Measurements from ENCODE around the gene NIPBL.

DNA sequence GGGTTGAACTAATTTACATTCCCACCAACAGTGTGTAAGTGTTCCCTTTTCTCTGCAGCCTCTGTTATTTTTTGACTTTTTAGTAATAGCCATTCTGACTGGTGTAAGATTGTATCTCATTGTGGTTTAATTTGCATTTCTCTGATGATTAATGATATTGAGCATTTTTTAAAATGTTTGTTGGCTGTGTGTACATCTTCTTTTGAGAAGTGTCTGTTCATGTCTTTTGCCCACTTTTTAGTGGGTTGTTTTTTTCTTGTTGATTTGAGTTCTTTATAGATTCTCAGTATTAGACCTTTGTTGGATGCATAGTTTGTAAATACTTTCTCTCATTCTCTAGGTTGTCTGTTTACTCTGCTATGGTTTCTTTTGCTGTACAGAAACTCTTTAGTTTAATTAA lies 101.6 kb downstream of the NIPBL start:
- TF ChIP-seq, protein P1, sequence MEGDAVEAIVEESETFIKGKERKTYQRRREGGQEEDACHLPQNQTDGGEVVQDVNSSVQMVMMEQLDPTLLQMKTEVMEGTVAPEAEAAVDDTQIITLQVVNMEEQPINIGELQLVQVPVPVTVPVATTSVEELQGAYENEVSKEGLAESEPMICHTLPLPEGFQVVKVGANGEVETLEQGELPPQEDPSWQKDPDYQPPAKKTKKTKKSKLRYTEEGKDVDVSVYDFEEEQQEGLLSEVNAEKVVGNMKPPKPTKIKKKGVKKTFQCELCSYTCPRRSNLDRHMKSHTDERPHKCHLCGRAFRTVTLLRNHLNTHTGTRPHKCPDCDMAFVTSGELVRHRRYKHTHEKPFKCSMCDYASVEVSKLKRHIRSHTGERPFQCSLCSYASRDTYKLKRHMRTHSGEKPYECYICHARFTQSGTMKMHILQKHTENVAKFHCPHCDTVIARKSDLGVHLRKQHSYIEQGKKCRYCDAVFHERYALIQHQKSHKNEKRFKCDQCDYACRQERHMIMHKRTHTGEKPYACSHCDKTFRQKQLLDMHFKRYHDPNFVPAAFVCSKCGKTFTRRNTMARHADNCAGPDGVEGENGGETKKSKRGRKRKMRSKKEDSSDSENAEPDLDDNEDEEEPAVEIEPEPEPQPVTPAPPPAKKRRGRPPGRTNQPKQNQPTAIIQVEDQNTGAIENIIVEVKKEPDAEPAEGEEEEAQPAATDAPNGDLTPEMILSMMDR (IDR thresholded peaks at IDR 0.05): no peak
- TF ChIP-seq, protein P2, sequence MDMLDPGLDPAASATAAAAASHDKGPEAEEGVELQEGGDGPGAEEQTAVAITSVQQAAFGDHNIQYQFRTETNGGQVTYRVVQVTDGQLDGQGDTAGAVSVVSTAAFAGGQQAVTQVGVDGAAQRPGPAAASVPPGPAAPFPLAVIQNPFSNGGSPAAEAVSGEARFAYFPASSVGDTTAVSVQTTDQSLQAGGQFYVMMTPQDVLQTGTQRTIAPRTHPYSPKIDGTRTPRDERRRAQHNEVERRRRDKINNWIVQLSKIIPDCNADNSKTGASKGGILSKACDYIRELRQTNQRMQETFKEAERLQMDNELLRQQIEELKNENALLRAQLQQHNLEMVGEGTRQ (IDR thresholded peaks at IDR 0.05; ENCODE audit: borderline replicate concordance, low read depth, low read length): no peak
- TF ChIP-seq SMC3 (IDR thresholded peaks at IDR 0.05; ENCODE audit: low read depth, low read length) (no peak), EP300 (IDR thresholded peaks at IDR 0.05; ENCODE audit: borderline replicate concordance in 1 of 2, low read depth in 1 of 2, low read length in 1 of 2) (no peak), RXRA (IDR thresholded peaks at IDR 0.05; ENCODE audit: borderline replicate concordance, low read depth) (no peak), NFIC (IDR thresholded peaks at IDR 0.05; ENCODE audit: borderline replicate concordance) (no peak), JUND (IDR thresholded peaks at IDR 0.05) (no peak), SIN3A (IDR thresholded peaks at IDR 0.05; ENCODE audit: borderline replicate concordance, low read depth, low read length) (no peak)
- TF ChIP-seq, protein P3, sequence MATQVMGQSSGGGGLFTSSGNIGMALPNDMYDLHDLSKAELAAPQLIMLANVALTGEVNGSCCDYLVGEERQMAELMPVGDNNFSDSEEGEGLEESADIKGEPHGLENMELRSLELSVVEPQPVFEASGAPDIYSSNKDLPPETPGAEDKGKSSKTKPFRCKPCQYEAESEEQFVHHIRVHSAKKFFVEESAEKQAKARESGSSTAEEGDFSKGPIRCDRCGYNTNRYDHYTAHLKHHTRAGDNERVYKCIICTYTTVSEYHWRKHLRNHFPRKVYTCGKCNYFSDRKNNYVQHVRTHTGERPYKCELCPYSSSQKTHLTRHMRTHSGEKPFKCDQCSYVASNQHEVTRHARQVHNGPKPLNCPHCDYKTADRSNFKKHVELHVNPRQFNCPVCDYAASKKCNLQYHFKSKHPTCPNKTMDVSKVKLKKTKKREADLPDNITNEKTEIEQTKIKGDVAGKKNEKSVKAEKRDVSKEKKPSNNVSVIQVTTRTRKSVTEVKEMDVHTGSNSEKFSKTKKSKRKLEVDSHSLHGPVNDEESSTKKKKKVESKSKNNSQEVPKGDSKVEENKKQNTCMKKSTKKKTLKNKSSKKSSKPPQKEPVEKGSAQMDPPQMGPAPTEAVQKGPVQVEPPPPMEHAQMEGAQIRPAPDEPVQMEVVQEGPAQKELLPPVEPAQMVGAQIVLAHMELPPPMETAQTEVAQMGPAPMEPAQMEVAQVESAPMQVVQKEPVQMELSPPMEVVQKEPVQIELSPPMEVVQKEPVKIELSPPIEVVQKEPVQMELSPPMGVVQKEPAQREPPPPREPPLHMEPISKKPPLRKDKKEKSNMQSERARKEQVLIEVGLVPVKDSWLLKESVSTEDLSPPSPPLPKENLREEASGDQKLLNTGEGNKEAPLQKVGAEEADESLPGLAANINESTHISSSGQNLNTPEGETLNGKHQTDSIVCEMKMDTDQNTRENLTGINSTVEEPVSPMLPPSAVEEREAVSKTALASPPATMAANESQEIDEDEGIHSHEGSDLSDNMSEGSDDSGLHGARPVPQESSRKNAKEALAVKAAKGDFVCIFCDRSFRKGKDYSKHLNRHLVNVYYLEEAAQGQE (IDR thresholded peaks at IDR 0.05; ENCODE audit: low read depth, low read length): no peak
- TF ChIP-seq, protein P4, sequence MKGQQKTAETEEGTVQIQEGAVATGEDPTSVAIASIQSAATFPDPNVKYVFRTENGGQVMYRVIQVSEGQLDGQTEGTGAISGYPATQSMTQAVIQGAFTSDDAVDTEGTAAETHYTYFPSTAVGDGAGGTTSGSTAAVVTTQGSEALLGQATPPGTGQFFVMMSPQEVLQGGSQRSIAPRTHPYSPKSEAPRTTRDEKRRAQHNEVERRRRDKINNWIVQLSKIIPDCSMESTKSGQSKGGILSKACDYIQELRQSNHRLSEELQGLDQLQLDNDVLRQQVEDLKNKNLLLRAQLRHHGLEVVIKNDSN (IDR thresholded peaks at IDR 0.05; ENCODE audit: borderline replicate concordance, low read depth): no peak
- TF ChIP-seq, protein P5, sequence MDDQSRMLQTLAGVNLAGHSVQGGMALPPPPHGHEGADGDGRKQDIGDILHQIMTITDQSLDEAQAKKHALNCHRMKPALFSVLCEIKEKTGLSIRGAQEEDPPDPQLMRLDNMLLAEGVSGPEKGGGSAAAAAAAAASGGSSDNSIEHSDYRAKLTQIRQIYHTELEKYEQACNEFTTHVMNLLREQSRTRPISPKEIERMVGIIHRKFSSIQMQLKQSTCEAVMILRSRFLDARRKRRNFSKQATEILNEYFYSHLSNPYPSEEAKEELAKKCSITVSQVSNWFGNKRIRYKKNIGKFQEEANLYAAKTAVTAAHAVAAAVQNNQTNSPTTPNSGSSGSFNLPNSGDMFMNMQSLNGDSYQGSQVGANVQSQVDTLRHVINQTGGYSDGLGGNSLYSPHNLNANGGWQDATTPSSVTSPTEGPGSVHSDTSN (IDR thresholded peaks at IDR 0.05): no peak

Data from SK-N-SH (cell line).